H1 (cell line): ENCODE data around the gene C1QL3.

ENCODE experiments used
- BRCA1 ChIP-seq: IDR thresholded peaks from 2 replicates; pipeline ENCODE4 v1.6.1; 2012; ENCODE audit warnings: low read depth, low read length, improper control_type of control experiment
- RAD21 ChIP-seq, 2 experiments: IDR thresholded peaks in 1 of 2; conservative IDR thresholded peaks in 1 of 2; 2 replicates each; pipeline ENCODE4 v1.6.1; 2011; ENCODE audit warnings: low read depth in 2 of 2, low read length in 2 of 2, improper control_type of control experiment in 1 of 2, inconsistent platforms in 1 of 2, mild to moderate bottlenecking in 1 of 2, moderate library complexity in 1 of 2

DNA sequence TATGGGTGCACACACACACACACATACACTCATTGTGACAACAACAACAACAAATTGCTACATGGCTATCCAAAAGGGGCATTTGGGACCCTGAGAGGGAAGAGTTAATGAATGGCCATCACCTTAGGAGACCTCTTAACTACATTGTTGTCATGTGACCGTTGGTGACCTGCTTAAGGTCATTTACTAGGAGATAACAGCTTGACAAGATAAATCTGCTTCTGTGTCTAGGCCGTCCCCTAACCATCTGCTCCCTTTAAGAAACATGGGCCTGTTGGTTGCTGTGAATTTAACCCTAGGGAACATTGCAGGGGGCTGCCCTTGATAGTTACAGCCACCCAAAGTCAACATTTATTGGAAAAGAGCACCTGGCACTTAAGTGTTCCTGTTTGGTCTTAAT is 29.7 kb downstream of the C1QL3 start:
- TF ChIP-seq BRCA1 (no peak), RAD21 (IDR thresholded peaks at IDR 0.05 in 1 of 2, conservative IDR thresholded peaks at IDR 0.05 in 1 of 2; ENCODE audit: low read depth in 2 of 2, low read length in 2 of 2) (no peak)
